Measurements from ENCODE around the gene FEM1B. TPM values are rescaled to one million over a fixed set of nuclear protein-coding genes. Genes with fewer than 3 reads are reported as not detected.
A peak's percentile ranks its signal among the peaks of the same experiment; 100 is the strongest.

FEM1B gene
- total and polyA plus RNA-seq, 2 of the 8 experiments (the other 6 are each of a cell fraction or from before 2014, with no cell fraction given) = 36.1 to 83.8 TPM

DNA sequence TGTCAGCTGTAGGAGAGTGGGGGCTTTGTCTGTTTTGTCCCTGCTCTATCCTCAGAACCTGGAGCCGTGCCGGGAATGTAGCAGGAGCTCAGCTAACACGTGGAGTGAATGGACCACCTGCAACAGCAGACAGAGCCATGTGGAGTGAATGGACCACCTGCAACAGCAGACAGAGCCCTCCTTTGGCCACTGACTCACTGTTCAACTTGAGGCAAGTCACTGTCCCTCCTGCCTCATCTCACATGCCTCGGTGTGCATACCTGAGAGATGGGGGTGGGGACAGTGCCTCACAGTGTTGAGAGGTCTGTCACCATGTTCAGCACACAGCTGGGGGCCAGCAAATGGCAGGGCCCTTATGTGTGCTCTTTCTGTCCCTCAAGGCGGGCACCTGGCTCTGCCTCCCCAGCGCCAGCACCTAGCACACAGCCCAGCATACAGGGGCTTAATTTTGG is 27.9 kb downstream of the FEM1B start:
- no peak overlapping the region; the same call in 1 of the 2 replicates for H2AK5ac ChIP-seq (ENCODE audit: low read depth, low read length)
- DNase-seq (ENCODE audit: low read depth in 1 of 2, low spot score in 2 of 2) (peak in 1 of 2 experiments; percentile 46), FAIRE-seq (no peak)
- H4K8ac ChIP-seq (ENCODE audit: extremely low read depth, insufficient read depth, low read length) = no peak overlapping the region; the same call in 1 of the 2 replicates
- H3K79me1 ChIP-seq (ENCODE audit: low read depth, low read length) = no peaks in the 10 kb centered on the region
- H4K91ac ChIP-seq (replicated peaks; ENCODE audit: insufficient read length, low read length) = peak overlapping the region; percentile 93
- H3K9me3 ChIP-seq (ENCODE audit: insufficient read depth in 2 of 2, low read depth in 1 of 2, low read length in 1 of 2) = no peaks in the 10 kb centered on the region
- H3K18ac ChIP-seq (ENCODE audit: extremely low read depth, low read length) = no peak overlapping the region; the same call in 1 of the 2 replicates
- no peak overlapping the region for H3K23ac ChIP-seq (ENCODE audit: insufficient read length)
- H2BK120ac ChIP-seq (replicated peaks; ENCODE audit: low read depth, low read length) = no peak overlapping the region
- H4K5ac ChIP-seq (ENCODE audit: insufficient read length, low read depth, low read length) = no peak overlapping the region
- 69% methylated on average over 6 of the region's 6 CpGs; no CpG with 5 or more reads in 1 of the 2 experiments for WGBS, 2 experiments (ENCODE audit: extremely low coverage in 1 of 2, insufficient coverage in 1 of 2, insufficient read length in 1 of 2, insufficient replicate concordance in 2 of 2, low coverage in 1 of 2, low lambda C conversion rate in 2 of 2, missing lambda C conversion rate in 1 of 2)
- no peak overlapping the region for H3K14ac ChIP-seq (ENCODE audit: insufficient read length)
- TF ChIP-seq, protein P1, sequence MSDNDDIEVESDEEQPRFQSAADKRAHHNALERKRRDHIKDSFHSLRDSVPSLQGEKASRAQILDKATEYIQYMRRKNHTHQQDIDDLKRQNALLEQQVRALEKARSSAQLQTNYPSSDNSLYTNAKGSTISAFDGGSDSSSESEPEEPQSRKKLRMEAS (IDR thresholded peaks at IDR 0.05) = 0 out of 2 replicates have a peak, but pooled peaks have one; percentile 41
- TF ChIP-seq KDM4A (IDR thresholded peaks at IDR 0.05; ENCODE audit: low read depth, low read length, severe bottlenecking) = no peak
- H4K20me1 ChIP-seq (replicated peaks in 1 of 2; ENCODE audit: control insufficient read depth in 1 of 2, insufficient read depth in 2 of 2, low read length in 2 of 2) = no peaks in the 10 kb centered on the region
- no peaks in the 10 kb centered on the region for H3K36me3 ChIP-seq (ENCODE audit: control insufficient read depth in 2 of 4, insufficient read depth in 4 of 4, low read length in 3 of 4)
- CTCF ChIA-PET (ENCODE audit: partially characterized antibody) = interaction anchor here (0.6 to 9.0 kb wide), 26 partner anchors 8 to 627 kb away, joined by 3 to 199 read pairs (median 7); partner anchors contain the start of gene CLN6
- no peak overlapping the region for H3K4ac ChIP-seq (replicated peaks; ENCODE audit: insufficient read length, low read depth, low read length)
- no peaks in the 10 kb centered on the region; the same call in 1 of the 2 replicates for H3K23me2 ChIP-seq (ENCODE audit: low read depth, low read length)
- H3K27ac ChIP-seq (ENCODE audit: low read depth, low read length) = no peak overlapping the region
- no peak overlapping the region for H3K9ac ChIP-seq (replicated peaks in 1 of 4; ENCODE audit: extremely low read depth in 1 of 4, low read depth in 3 of 4, low read length in 3 of 4)
- H3K27me3 ChIP-seq (replicated peaks in 1 of 4; ENCODE audit: control insufficient read depth in 3 of 4, extremely low read depth in 1 of 4, insufficient read depth in 3 of 4, low read length in 3 of 4) = no peaks in the 10 kb centered on the region
- peak overlapping the region; percentile 91; the same call in 1 of the 2 replicates for H2BK12ac ChIP-seq (ENCODE audit: low read depth, low read length)
- peak overlapping the region; percentile 6; the same call in 1 of the 2 replicates for H2BK5ac ChIP-seq (ENCODE audit: low read depth, low read length)
- H2BK20ac ChIP-seq (ENCODE audit: low read length) = peak overlapping the region; percentile 92; the same call in 1 of the 2 replicates
- H3K79me2 ChIP-seq (ENCODE audit: control insufficient read depth in 1 of 2, insufficient read depth in 2 of 2, low read length in 2 of 2) = no peaks in the 10 kb centered on the region
- no peak overlapping the region for H2AFZ ChIP-seq (ENCODE audit: low read length)
- POLR2A ChIA-PET (ENCODE audit: partially characterized antibody) = interaction anchor here (0.8 to 4.6 kb wide), 4 partner anchors 16 to 56 kb away, joined by 3 to 37 read pairs (median 5); partner anchors contain the start of gene FEM1B
- no peak overlapping the region for H3K56ac ChIP-seq (replicated peaks; ENCODE audit: insufficient read length, low read depth, low read length)
- peak overlapping the region in 1 of 2 experiments; percentile 3; a peak in 1 of 4 replicates for H3K4me2 ChIP-seq (ENCODE audit: insufficient read depth in 1 of 2, low read depth in 2 of 2, low read length in 2 of 2)
- H3K4me3 ChIP-seq (ENCODE audit: extremely low read depth in 1 of 4, insufficient read depth in 2 of 4, low read depth in 3 of 4, low read length in 4 of 4) = no peak overlapping the region
- peak overlapping the region; percentile 34; the same call in 1 of the 2 replicates for H2BK15ac ChIP-seq (ENCODE audit: low read length)
- peaks cover 7 to 26% (median 18%) of the 10 kb centered on the region in 4 experiments for H3K4me1 ChIP-seq (replicated peaks in 1 of 4; ENCODE audit: control insufficient read depth in 3 of 4, insufficient read depth in 4 of 4, low read length in 3 of 4)

All from H1 (cell line).